ENCODE data around the gene WWTR1. TPM values are rescaled to one million over a fixed set of nuclear protein-coding genes. Genes with fewer than 3 reads are reported as not detected.

The WWTR1 gene
- total RNA-seq, 1 donor from 2014 or later = 0.73 TPM

DNA sequence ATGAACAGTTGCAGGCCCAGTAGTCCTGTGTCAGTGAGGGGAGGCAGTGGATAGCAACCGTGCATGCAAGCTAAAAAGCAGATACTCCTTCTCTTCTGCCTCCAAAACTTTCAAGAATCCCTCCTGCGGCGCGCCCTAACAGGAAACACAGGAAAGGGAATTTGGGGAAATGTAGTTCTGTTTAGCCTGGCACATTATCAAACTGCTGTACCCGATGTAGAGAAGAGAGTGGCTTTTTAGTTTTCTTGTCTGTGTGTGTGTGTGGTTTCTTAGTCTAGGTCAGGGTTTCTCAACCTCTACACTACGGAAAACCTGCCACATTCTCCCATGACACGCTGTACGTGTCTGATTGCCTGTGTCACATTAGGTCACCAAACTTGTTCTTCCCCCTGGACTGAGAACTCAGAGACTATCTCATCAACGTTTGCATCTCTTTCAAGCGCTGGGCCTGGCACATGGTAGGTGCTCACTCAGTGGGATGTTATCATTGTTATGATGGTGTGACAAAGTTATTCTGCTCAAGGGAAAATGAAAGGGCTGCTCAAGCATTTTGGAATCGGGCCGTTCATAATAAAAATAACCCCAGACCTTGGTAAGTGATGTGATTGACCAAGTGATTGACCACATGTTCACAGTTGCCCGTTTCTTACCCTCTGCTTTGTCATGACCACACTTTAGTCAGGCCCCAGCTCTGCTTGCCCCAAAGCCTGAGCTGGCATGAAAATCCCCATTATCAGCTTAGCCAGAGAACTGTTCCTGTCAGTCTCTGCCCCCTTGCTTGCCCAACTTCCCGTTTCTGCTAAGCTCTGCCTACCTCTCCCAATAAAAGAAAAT, 150.1 kb downstream of the WWTR1 start:
- ChIA-PET CTCF (interaction anchor here (0.7 to 0.8 kb wide), 2 partner anchors 20 to 258 kb away, joined by 3 read pairs; no protein-coding TSS in a partner anchor), POLR2A (no interaction called here)
- no peak for ATAC-seq (ENCODE audit: low read depth)
- H3K4me3 Mint-ChIP-seq = peak overlapping the region; percentile 30
- peaks cover 10% of the 10 kb centered on the region for H3K4me1 Mint-ChIP-seq
- intact Hi-C loops (cut with micrococcal nuclease) = no loop called here
- peaks cover 20% of the 10 kb centered on the region for H3K27me3 Mint-ChIP-seq
- DNase-seq = no peak
- TF ChIP-seq, protein P1, sequence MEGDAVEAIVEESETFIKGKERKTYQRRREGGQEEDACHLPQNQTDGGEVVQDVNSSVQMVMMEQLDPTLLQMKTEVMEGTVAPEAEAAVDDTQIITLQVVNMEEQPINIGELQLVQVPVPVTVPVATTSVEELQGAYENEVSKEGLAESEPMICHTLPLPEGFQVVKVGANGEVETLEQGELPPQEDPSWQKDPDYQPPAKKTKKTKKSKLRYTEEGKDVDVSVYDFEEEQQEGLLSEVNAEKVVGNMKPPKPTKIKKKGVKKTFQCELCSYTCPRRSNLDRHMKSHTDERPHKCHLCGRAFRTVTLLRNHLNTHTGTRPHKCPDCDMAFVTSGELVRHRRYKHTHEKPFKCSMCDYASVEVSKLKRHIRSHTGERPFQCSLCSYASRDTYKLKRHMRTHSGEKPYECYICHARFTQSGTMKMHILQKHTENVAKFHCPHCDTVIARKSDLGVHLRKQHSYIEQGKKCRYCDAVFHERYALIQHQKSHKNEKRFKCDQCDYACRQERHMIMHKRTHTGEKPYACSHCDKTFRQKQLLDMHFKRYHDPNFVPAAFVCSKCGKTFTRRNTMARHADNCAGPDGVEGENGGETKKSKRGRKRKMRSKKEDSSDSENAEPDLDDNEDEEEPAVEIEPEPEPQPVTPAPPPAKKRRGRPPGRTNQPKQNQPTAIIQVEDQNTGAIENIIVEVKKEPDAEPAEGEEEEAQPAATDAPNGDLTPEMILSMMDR (IDR thresholded peaks at IDR 0.05) = no peak
- H3K36me3 Mint-ChIP-seq (ENCODE audit: low read depth) = no peaks in the 10 kb centered on the region
- H3K27ac Mint-ChIP-seq = no peak overlapping the region
- H3K9me3 Mint-ChIP-seq = no peaks in the 10 kb centered on the region

DNA sequence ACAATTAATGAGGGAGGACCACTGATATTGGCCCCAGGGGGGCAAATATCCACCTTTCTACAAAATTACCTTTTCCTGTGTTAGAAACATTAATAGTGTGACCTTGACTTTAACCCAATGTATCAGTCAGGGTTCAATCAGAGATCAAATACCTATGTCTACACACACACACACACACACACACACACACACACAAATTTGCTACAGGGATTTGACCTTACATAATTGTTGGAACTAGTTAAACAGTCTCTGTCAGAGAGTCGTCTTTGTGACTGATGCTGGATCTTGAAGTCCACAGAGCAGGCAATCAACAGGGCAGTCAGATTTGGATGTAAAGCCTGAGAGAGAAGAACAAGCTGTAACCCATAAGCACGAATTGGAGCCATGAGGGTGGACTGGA, 150.9 kb downstream of the WWTR1 start:
- H3K9me3 Mint-ChIP-seq = no peaks in the 10 kb centered on the region
- DNase-seq = no peak
- peaks cover 8% of the 10 kb centered on the region for H3K4me1 Mint-ChIP-seq
- peaks cover 14% of the 10 kb centered on the region for H3K27me3 Mint-ChIP-seq
- ChIA-PET CTCF (no interaction called here), POLR2A (interaction anchor here (0.6 kb wide), 1 partner anchor 51 kb away, joined by 5 read pairs; no protein-coding TSS in a partner anchor)
- no peak overlapping the region for H3K27ac Mint-ChIP-seq
- H3K4me3 Mint-ChIP-seq = no peak overlapping the region
- H3K36me3 Mint-ChIP-seq (ENCODE audit: low read depth) = no peaks in the 10 kb centered on the region
- intact Hi-C loops (cut with micrococcal nuclease) = no loop called here
- ATAC-seq (ENCODE audit: low read depth) = no peak
- TF ChIP-seq, protein P1 (IDR thresholded peaks at IDR 0.05) = no peak

DNA sequence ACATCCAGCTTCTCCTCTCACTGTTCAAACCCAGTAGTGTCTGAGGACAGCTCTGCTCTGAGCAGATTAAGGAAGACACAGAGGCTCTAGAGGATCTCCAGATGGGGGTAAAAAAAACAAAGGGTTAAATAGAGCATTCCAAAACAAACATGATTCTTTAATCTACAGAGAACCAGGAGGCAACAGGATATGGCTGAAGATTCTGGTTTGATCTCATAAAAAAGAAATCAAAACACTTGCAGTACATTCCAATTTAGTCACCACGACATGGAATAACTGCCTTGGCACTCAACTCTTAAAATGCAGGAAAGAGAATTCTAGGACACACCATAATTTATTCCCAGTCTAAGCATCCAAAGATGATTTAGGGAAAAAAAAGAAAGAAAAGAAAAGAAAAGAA, 151.3 kb downstream of the WWTR1 start:
- ChIA-PET POLR2A (interaction anchor here (0.6 kb wide), 1 partner anchor 52 kb away, joined by 5 read pairs; no protein-coding TSS in a partner anchor), CTCF (no interaction called here)
- H3K4me1 Mint-ChIP-seq = peaks cover 8% of the 10 kb centered on the region
- no peak for ATAC-seq (ENCODE audit: low read depth)
- TF ChIP-seq, protein P1 (IDR thresholded peaks at IDR 0.05) = no peak
- H3K27ac Mint-ChIP-seq = no peak overlapping the region
- H3K27me3 Mint-ChIP-seq = peaks cover 14% of the 10 kb centered on the region
- H3K9me3 Mint-ChIP-seq = no peaks in the 10 kb centered on the region
- no peaks in the 10 kb centered on the region for H3K36me3 Mint-ChIP-seq (ENCODE audit: low read depth)
- no peak for DNase-seq
- intact Hi-C loops (cut with micrococcal nuclease) = no loop called here
- H3K4me3 Mint-ChIP-seq = no peak overlapping the region

DNA sequence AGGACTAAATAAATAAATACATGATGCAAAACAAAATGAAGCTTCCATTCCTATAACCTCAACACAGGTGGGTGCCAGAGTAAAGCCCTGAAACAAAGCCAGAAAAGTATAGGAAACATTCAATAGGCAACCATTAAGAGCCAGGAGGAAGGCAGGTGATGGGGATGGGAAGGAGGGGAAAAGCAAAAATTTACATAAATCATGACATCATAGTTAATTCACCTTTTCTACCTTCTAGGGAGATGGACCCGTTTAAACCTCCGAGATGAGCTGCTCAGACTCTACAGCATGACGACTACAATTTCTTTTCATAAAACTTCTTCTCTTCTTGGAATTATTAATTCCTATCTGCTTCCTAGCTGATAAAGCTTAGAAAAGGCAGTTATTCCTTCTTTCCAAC, 155.4 kb downstream of the WWTR1 start:
- Mint-ChIP-seq H3K27me3 (peaks cover 13% of the 10 kb centered on the region), H3K4me1 (peaks cover under 1% of the 10 kb centered on the region), H3K27ac (no peak overlapping the region), H3K36me3 (ENCODE audit: low read depth) (no peaks in the 10 kb centered on the region), H3K9me3 (no peaks in the 10 kb centered on the region), H3K4me3 (no peak overlapping the region)
- CTCF ChIA-PET = interaction anchor here (0.8 kb wide), 1 partner anchor 12 kb away, joined by 3 read pairs; no protein-coding TSS in a partner anchor
- intact Hi-C loops (cut with micrococcal nuclease) = no loop called here
- TF ChIP-seq, protein P1 (IDR thresholded peaks at IDR 0.05) = no peak
- DNase-seq (no peak), ATAC-seq (ENCODE audit: low read depth) (no peak)
- POLR2A ChIA-PET = no interaction called here

DNA sequence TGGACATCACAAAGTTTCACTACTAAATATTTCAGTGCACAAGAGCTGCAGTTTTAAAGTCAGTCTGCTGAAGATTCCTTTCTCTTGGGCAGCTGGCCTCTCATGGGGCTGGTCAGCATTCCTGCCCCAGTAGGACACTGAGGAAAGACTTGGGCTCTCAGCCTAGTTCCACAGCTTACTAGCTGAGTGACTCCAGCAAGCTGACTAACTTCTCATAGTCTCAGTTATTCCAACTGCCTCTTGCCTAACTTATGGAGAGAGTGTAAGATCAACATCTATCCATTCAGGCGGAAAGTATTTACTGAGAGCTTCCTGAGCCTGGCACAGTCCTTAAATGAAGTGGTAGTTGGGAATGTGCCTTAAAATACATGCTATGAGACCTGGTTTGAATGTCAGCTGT, 156.3 kb downstream of the WWTR1 start:
- no peaks in the 10 kb centered on the region for H3K9me3 Mint-ChIP-seq
- intact Hi-C loops (cut with micrococcal nuclease) = no loop called here
- no peak overlapping the region for H3K4me3 Mint-ChIP-seq
- no peak for DNase-seq
- no peak for ATAC-seq (ENCODE audit: low read depth)
- peaks cover 11% of the 10 kb centered on the region for H3K27me3 Mint-ChIP-seq
- ChIA-PET POLR2A (no interaction called here), CTCF (interaction anchor here (0.8 kb wide), 1 partner anchor 13 kb away, joined by 3 read pairs; no protein-coding TSS in a partner anchor)
- no peaks in the 10 kb centered on the region for H3K36me3 Mint-ChIP-seq (ENCODE audit: low read depth)
- H3K4me1 Mint-ChIP-seq = no peaks in the 10 kb centered on the region
- TF ChIP-seq, protein P1 (IDR thresholded peaks at IDR 0.05) = no peak
- no peak overlapping the region for H3K27ac Mint-ChIP-seq
